OCI-LY1 (cell line): Measurements from ENCODE around the gene KCTD13.

Experiments used
- EZH2 ChIP-seq: fragments of 200-600 bp; sonication (generic), shearing (Covaris generic); IDR thresholded peaks from 2 replicates; pipeline ENCODE4 v1.8.0; 2017; ENCODE audit warnings: borderline replicate concordance, mixed run types, mild to moderate bottlenecking, antibody characterized with exemption, low read length, moderate library complexity, mixed read lengths
- TF ChIP-seq, protein P1 (sequence below): fragments of 200-600 bp; sonication (generic), shearing (Covaris generic); IDR thresholded peaks from 2 replicates; pipeline ENCODE4 v1.5.1; 2017; ENCODE audit warnings: mild to moderate bottlenecking, antibody characterized with exemption, low read length, moderate library complexity, mixed read lengths

DNA sequence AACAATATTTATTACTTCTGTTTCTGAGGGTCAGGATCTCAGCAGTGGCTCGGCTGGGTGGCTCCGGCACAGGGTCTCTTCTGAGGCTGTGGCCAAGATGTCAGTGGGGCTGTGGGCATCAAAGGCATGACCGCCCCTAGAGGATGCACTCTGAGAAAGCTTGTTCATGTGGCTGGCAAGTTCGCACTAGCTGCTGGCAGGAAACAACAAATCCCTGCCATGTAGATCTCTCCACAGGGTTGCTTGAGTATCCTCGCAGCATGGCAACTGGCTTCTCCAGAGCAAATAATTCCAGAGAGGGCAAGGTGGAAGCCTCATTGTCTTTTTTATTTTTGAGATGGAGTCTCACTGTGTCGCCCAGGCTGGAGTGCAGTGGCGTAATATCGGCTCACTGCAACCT, 12.5 kb downstream of the KCTD13 start:
- TF ChIP-seq, protein P1, sequence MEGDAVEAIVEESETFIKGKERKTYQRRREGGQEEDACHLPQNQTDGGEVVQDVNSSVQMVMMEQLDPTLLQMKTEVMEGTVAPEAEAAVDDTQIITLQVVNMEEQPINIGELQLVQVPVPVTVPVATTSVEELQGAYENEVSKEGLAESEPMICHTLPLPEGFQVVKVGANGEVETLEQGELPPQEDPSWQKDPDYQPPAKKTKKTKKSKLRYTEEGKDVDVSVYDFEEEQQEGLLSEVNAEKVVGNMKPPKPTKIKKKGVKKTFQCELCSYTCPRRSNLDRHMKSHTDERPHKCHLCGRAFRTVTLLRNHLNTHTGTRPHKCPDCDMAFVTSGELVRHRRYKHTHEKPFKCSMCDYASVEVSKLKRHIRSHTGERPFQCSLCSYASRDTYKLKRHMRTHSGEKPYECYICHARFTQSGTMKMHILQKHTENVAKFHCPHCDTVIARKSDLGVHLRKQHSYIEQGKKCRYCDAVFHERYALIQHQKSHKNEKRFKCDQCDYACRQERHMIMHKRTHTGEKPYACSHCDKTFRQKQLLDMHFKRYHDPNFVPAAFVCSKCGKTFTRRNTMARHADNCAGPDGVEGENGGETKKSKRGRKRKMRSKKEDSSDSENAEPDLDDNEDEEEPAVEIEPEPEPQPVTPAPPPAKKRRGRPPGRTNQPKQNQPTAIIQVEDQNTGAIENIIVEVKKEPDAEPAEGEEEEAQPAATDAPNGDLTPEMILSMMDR = no peak
- TF ChIP-seq EZH2 = no peak
